ENCODE data around the gene NPNT. TPM values are rescaled to one million over a fixed set of nuclear protein-coding genes. Genes with fewer than 3 reads are reported as not detected.
"Not testable (repeated sequence)": the region's sequence is repeated elsewhere in the genome, so short reads cannot be mapped to it uniquely, and the experiment has no call there.

NPNT gene
- 41.8 and 42.1 TPM in 2 replicates for total RNA-seq (2022)
- percentile 77 among the genes with signal in this experiment for Bru-seq, nascent RNA
- percentile 73 among the genes with signal in this experiment for BruChase-seq, experiment 1, labeled RNA remaining after a 2-hour chase
- percentile 79 among the genes with signal in this experiment for BruChase-seq, experiment 2, labeled RNA remaining after a 6-hour chase
- long read RNA-seq, full-length matches to known transcripts: 34 of 49 reads
- long read RNA-seq, partial matches to known transcripts: 7 of 49 reads
- long read RNA-seq, other reads (novel, unspliced or antisense): 8 of 49 reads

DNA sequence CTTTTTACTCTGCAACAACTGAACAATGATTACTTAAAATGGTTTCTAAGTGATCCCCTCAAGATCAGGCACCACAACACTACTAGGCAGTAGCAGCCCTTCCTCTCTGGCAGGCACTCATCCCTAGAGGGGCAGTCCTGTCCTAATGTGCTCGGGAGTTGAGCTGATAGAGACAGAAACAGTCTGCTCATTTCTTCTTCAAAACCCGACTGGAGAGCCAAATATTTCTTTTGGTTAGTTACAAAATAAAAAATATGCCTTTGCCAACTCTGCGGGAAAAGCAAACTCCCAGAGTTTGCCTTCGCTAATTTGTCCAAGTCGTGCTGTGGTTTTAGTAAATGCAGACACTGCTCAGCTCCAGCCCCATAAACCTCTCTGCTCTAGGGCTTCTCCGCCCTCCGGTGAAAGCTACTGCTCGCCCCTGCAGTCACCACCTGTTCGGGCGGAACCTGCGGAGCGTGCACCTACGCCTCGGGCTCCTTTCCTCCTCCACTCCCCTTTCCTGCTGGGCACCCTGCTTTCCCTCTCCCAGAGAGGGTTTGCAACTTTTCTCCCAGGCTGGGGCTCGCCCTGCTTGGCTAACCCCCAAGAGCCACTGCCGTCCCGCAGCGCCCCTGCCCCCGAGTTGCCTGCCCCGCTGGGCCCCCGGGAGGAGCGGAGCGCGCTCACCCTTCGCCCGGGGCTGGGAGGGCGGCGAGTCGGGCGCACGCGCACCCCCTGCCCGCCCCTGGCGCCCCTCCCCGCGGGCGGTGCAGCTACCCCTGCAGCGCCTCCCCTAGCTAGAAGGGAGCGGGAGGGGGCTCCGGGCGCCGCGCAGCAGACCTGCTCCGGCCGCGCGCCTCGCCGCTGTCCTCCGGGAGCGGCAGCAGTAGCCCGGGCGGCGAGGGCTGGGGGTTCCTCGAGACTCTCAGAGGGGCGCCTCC, at the start of gene NPNT:
TSS of gene NPNT (plus strand) at position 812 of the 923 bp plus-strand sequence. CDS start 182 bp downstream, outside the sequence.
- peak; percentile 64 to 83 for DNase-seq
- intact Hi-C loops (cut with micrococcal nuclease; ENCODE audit: unreplicated experiment): loop anchor here (5.0 to 10.0 kb wide), 3 partner anchors 160 to 307 kb away; no protein-coding TSS in a partner anchor
- no peak within 1 kb of the TSS for H3K27ac Mint-ChIP-seq (ENCODE audit: unreplicated experiment)
- H3K4me1 Mint-ChIP-seq (ENCODE audit: low read depth, unreplicated experiment): peaks cover 25% of the 10 kb centered on the region
- no peak for TF ChIP-seq CTCF (IDR thresholded peaks at IDR 0.05; ENCODE audit: insufficient read depth in 1 of 2, low read depth in 1 of 2, low read length in 1 of 2, severe bottlenecking in 1 of 2, unreplicated experiment in 1 of 2)
- H3K36me3 ChIP-seq (ENCODE audit: control insufficient read depth, insufficient read depth, low read length): no peaks in the 10 kb centered on the region
- peaks cover 14% of the 10 kb centered on the region for H3K4me1 ChIP-seq
- H3K9me3 ChIP-seq: no peaks in the 10 kb centered on the region
- H3K4me3 ChIP-seq (ENCODE audit: low read depth, low read length): peak within 1 kb of the TSS; percentile 81
- no TSS peak for BruUV-seq (replicated peaks)
- no peaks in the 10 kb centered on the region for H3K27me3 ChIP-seq (replicated peaks; ENCODE audit: control insufficient read depth, insufficient read depth, low read length)
- peaks cover 6% of the 10 kb centered on the region for H3K27me3 Mint-ChIP-seq (ENCODE audit: insufficient read depth, unreplicated experiment)
- H3K36me3 Mint-ChIP-seq (ENCODE audit: insufficient read depth, unreplicated experiment): peaks cover 8% of the 10 kb centered on the region
- no peaks in the 10 kb centered on the region for H3K9me3 Mint-ChIP-seq (ENCODE audit: unreplicated experiment)
- H3K4me3 Mint-ChIP-seq (ENCODE audit: unreplicated experiment): peak within 1 kb of the TSS; percentile 63
- ChIA-PET POLR2A (interaction anchor here (0.6 kb wide), 1 partner anchor 15 kb away, joined by 8 read pairs; no protein-coding TSS in a partner anchor), CTCF (interaction anchor here (0.7 to 0.8 kb wide), 7 partner anchors 50 to 347 kb away, joined by 3 to 8 read pairs (median 3); no protein-coding TSS in a partner anchor)

DNA sequence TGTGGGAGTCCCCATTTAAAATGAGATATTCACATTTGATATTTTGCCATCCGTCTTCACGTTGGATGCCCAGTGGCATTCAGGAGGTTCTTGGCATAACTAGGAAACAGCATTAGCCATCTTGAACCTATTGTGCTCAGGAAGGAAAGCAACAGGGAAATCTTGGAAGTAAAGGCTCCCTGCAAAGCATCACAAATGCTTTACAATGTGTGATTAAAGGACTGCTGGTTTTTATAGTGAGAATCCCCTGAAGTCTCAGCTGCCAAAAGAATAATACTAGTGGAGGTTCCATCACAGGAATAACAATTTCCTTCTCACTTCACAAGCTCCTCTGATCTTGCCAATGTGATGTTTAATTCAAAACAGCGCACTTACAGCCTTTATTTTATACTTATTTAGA, 49.7 kb upstream of the NPNT start:
- no peaks in the 10 kb centered on the region for H3K36me3 ChIP-seq (ENCODE audit: control insufficient read depth, insufficient read depth, low read length)
- Mint-ChIP-seq H3K36me3 (ENCODE audit: insufficient read depth, unreplicated experiment) (peaks cover 7% of the 10 kb centered on the region), H3K4me3 (ENCODE audit: unreplicated experiment) (no peak overlapping the region), H3K27me3 (ENCODE audit: insufficient read depth, unreplicated experiment) (no peaks in the 10 kb centered on the region), H3K4me1 (ENCODE audit: low read depth, unreplicated experiment) (peaks cover 9% of the 10 kb centered on the region), H3K27ac (ENCODE audit: unreplicated experiment) (no peak overlapping the region), H3K9me3 (ENCODE audit: unreplicated experiment) (no peaks in the 10 kb centered on the region)
- POLR2A ChIA-PET: no interaction called here
- H3K9me3 ChIP-seq: no peaks in the 10 kb centered on the region
- H3K27me3 ChIP-seq (replicated peaks; ENCODE audit: control insufficient read depth, insufficient read depth, low read length): no peaks in the 10 kb centered on the region
- TF ChIP-seq CTCF (IDR thresholded peaks at IDR 0.05; ENCODE audit: insufficient read depth in 1 of 2, low read depth in 1 of 2, low read length in 1 of 2, severe bottlenecking in 1 of 2, unreplicated experiment in 1 of 2): no peak
- no peak for DNase-seq
- BruUV-seq (replicated peaks): no TSS peak
- peaks cover 4% of the 10 kb centered on the region; the same call in 1 of the 2 replicates for H3K4me1 ChIP-seq
- CTCF ChIA-PET: no interaction called here
- no peak overlapping the region for H3K4me3 ChIP-seq (ENCODE audit: low read depth, low read length)
- intact Hi-C loops (cut with micrococcal nuclease; ENCODE audit: unreplicated experiment): no loop called here

GRCh38 chr4:105848359-105848758, 46.9 kb upstream of the NPNT start:
- H3K27ac Mint-ChIP-seq (ENCODE audit: unreplicated experiment); CTCF ChIA-PET: not testable (repeated sequence)

More at GRCh38 chr4:105848359-105848758, 46.9 kb upstream of the NPNT start:
- H3K4me3 ChIP-seq (ENCODE audit: low read depth, low read length); DNase-seq; H3K36me3 ChIP-seq (ENCODE audit: control insufficient read depth, insufficient read depth, low read length); H3K27me3 ChIP-seq (replicated peaks; ENCODE audit: control insufficient read depth, insufficient read depth, low read length); H3K9me3 ChIP-seq; H3K27me3 Mint-ChIP-seq (ENCODE audit: insufficient read depth, unreplicated experiment); H3K9me3 Mint-ChIP-seq (ENCODE audit: unreplicated experiment); H3K36me3 Mint-ChIP-seq (ENCODE audit: insufficient read depth, unreplicated experiment); POLR2A ChIA-PET; H3K4me1 Mint-ChIP-seq (ENCODE audit: low read depth, unreplicated experiment); BruUV-seq (replicated peaks); intact Hi-C loops (cut with micrococcal nuclease; ENCODE audit: unreplicated experiment); H3K4me3 Mint-ChIP-seq (ENCODE audit: unreplicated experiment): not testable (repeated sequence)
- H3K4me1 ChIP-seq: peaks cover 15% of the 10 kb centered on the region

All from Caco-2 (cell line).